ENCODE measurements around the gene RPS25.
"Not testable (repeated sequence)": the region's sequence is repeated elsewhere in the genome, so short reads cannot be mapped to it uniquely, and the experiment has no call there.

Gene RPS25

GRCh38 chr11:118988280-118988679, 29.9 kb downstream of the RPS25 start:
- Histone ChIP-seq H3K36me3 (no peaks in the 10 kb centered on the region), H3K9me3 (ENCODE audit: severe bottlenecking) (no peaks in the 10 kb centered on the region), H3K4me3 (ENCODE audit: low read depth, low read length) (no peak overlapping the region), H3K27me3 (ENCODE audit: insufficient read depth, low read depth, severe bottlenecking) (no peaks in the 10 kb centered on the region), H3K27ac (no peak overlapping the region)
- peak; percentile 22 for DNase-seq
- no peak for TF ChIP-seq CTCF (IDR thresholded peaks at IDR 0.05; ENCODE audit: low read depth, low read length)

DNA sequence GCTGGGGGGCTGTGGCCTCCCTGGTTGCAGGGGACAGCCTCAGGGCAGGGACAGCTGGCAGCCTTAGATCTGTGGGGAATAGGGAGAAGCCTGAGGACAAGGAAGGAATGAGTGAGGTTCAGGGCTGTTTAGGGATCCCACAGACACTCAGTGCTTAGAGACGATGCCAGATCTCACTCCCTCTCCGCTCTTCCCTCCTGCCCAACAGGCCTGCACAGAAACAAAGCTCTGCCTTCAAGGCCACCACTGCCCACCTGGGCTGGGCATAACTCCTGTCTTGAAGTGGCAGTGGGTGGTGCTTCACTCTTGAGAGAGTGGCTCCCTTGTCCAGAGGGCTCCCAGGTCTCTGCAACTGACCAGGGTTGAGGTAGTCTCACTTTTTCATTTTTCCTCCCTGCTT, 33.3 kb downstream of the RPS25 start:
- TF ChIP-seq CTCF (IDR thresholded peaks at IDR 0.05; ENCODE audit: low read depth, low read length): no peak
- Histone ChIP-seq H3K27ac (no peak overlapping the region), H3K27me3 (ENCODE audit: insufficient read depth, low read depth, severe bottlenecking) (no peaks in the 10 kb centered on the region), H3K9me3 (ENCODE audit: severe bottlenecking) (no peaks in the 10 kb centered on the region), H3K4me3 (ENCODE audit: low read depth, low read length) (no peak overlapping the region), H3K36me3 (no peaks in the 10 kb centered on the region)
- no peak for DNase-seq

DNA sequence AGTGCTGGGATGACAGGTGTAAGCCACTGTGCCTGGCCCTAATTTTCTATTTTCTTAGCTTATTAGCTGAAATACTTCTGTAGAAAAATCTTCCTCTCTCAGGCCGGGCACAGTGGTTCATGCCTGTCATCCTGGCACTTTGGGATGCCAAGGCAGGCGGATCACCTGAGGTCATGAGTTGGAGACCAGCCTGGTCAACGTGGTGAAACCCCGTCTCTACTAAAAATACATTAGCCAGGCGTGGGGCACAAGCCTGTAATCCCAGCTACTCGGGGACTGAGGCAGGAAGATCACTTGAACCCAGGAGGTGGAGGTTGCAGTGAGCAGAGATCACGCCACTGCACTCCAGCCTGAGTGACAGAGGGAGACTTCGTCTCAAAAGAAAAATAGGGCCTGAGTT, 33.8 kb downstream of the RPS25 start:
- H3K4me3 ChIP-seq (ENCODE audit: low read depth, low read length); H3K36me3 ChIP-seq; H3K9me3 ChIP-seq (ENCODE audit: severe bottlenecking); DNase-seq; H3K27ac ChIP-seq; H3K27me3 ChIP-seq (ENCODE audit: insufficient read depth, low read depth, severe bottlenecking): not testable (repeated sequence)

DNA sequence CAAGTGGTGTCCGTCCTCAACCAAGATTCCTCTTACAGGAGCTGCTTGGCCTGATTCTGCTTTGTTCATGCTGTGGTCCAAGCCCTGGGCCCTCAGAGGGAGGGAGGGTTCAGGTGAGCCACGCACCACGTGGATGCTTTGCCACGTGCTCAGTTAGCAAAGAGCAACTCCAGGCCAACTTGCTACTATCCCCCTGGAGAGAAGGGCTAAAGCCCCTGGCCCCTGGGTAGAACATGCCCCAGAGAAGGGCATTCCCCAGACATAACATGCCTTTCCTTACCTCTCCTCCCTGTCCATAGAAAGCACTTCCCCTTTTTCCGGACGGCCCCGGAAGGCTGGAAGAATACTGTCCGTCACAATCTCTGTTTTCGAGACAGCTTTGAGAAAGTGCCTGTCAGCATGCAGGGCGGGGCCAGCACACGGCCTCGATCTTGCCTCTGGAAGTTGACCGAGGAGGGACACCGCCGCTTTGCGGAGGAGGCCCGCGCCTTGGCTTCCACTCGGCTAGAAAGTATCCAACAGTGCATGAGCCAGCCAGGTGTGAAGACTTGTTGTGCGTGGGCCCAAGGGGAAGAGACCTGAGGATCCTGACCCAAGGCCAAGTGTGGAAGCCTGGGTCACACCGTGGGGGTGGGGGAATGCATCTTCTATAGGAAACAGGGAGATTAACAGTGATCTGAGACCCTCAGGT, 37.8 kb downstream of the RPS25 start:
- H3K9me3 ChIP-seq (ENCODE audit: severe bottlenecking): no peaks in the 10 kb centered on the region
- no peak for TF ChIP-seq CTCF (IDR thresholded peaks at IDR 0.05; ENCODE audit: low read depth, low read length)
- no peaks in the 10 kb centered on the region for H3K27me3 ChIP-seq (ENCODE audit: insufficient read depth, low read depth, severe bottlenecking)
- no peak for DNase-seq
- no peak overlapping the region for H3K27ac ChIP-seq
- no peak overlapping the region for H3K4me3 ChIP-seq (ENCODE audit: low read depth, low read length)
- no peaks in the 10 kb centered on the region for H3K36me3 ChIP-seq

DNA sequence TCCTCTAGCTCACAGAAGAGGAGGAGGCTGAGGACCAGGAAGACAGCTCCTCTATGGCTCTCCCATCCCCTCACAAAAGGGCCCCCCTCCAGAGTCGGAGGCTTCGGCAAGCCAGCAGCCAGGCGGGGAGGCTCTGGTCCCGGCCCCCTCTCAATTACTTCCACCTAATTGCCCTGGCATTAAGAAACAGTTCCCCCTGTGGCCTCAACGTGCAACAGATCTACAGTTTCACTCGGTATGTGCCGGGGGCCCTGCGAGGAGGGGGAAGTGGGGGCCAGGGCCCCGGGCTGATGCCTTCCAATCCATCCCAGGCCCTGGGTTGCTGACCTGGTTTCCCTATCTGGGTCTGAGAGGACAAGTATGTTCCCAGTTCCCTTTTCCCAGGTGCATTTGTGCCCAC, 38.7 kb downstream of the RPS25 start:
- Histone ChIP-seq H3K27me3 (ENCODE audit: insufficient read depth, low read depth, severe bottlenecking) (no peaks in the 10 kb centered on the region), H3K36me3 (no peaks in the 10 kb centered on the region), H3K9me3 (ENCODE audit: severe bottlenecking) (no peaks in the 10 kb centered on the region), H3K4me3 (ENCODE audit: low read depth, low read length) (no peak overlapping the region), H3K27ac (no peak overlapping the region)
- TF ChIP-seq CTCF (IDR thresholded peaks at IDR 0.05; ENCODE audit: low read depth, low read length): no peak
- no peak for DNase-seq

GRCh38 chr11:118975771-118976709, 42.1 kb downstream of the RPS25 start:
- no peak for TF ChIP-seq CTCF (IDR thresholded peaks at IDR 0.05; ENCODE audit: low read depth, low read length)

More at GRCh38 chr11:118975771-118976709, 42.1 kb downstream of the RPS25 start:
- Histone ChIP-seq H3K4me3 (ENCODE audit: low read depth, low read length) (no peak overlapping the region), H3K36me3 (no peaks in the 10 kb centered on the region), H3K27ac (no peak overlapping the region), H3K9me3 (ENCODE audit: severe bottlenecking) (peaks cover 3% of the 10 kb centered on the region), H3K27me3 (ENCODE audit: insufficient read depth, low read depth, severe bottlenecking) (no peaks in the 10 kb centered on the region)
- peak; percentile 93 for DNase-seq
